TTC549 (cell line): ENCODE data around the gene CYP26A1.

Source experiments
- FAIRE-seq: peaks from 2 replicates; lab custom pipeline; 2012; peaks lifted over from hg19 to GRCh38; lab: Jason Lieb, UNC

CYP26A1 gene

GRCh38 chr10:93073539-93074146 is at the start of gene CYP26A1:
CYP26A1 (plus strand) TSS chr10:93073893; CDS start chr10:93073935, 42 bp downstream.
- FAIRE-seq: no peak

- no peak for FAIRE-seq
Measured at GRCh38 chr10:93026072-93026471, 47.6 kb upstream of the CYP26A1 start.

DNA sequence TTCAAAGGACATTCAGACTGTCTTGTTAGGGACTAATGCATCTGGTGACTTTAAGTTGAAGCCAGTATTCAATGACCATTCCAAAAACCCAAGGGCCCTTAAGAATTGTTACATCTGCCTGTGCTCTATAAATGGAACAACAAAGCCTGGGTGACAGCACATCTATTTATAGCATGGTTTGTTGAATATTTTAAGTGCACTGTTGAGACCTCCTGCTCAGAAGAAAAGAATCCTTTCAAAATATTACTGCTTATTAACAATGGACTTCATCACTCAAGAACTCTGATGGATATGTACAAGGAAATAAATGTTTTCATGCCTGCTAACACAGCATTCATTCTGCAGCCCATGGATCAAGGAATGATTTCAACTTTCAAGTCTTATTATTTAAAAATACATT is 46.2 kb upstream of the CYP26A1 start:
- FAIRE-seq: no peak

DNA sequence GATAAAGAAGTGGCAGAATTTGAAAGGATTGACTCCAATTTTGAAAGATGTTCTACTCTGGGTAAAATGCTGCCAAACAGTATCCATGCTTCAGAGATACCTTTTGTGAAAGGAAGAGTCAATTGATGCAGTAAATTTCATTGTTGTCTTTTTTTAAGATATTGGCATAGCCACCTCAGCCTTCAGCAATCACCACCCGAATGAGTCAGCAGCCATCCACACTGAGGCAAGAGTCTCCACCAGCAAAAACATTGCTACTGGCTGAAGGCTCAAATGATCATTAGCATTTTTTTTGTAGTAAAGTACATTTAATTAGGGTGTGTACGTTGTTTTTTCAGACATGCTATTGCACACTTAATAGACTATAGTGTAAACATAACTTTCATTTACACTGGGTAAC is 44.8 kb upstream of the CYP26A1 start:
- FAIRE-seq: no peak

- FAIRE-seq: no peak
Measured at GRCh38 chr10:93030409-93030808, 43.3 kb upstream of the CYP26A1 start.

GRCh38 chr10:93032105-93032808 is 41.4 kb upstream of the CYP26A1 start:
- FAIRE-seq: no peak

GRCh38 chr10:93032809-93033137 is 40.9 kb upstream of the CYP26A1 start:
- FAIRE-seq: no peak

GRCh38 chr10:93034426-93034825 is 39.3 kb upstream of the CYP26A1 start:
- no peak for FAIRE-seq

DNA sequence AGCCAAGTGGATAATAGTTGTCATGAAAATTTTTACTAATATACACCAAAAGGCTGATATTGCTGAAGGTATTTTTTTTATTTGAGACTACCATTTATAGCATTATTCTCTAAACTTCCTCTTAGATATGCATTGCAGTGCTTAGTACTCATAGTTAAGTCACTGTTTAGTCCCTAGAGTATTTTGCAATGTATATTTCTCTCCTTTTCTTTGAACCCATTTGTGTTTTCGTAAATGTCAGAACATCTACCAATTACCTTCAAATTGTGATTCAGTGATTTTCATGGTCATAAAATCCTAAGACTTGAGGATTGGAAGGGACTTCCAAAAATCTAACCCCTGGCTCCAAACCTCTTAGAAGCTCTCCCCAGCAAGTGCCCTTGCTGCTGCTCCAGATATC is 34.6 kb upstream of the CYP26A1 start:
- no peak for FAIRE-seq

DNA sequence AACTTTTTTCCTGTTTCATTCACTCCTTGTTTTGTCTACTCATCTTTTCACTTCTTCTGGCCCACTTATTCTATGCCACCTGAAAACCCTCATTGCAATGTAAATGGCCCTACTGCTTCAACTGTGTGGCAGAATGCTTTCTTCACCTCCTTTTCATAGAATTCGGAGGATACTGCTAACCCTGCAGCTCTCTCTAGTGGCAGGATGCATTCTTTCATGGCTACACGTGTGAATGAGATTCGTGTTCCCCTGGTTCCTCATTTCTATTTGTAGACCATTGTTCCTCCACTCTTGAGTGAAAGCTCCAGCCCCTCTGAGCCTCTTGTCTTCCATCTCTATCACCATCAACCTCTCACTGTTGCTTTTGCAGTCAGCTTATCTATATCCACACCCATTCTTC is 34.0 kb upstream of the CYP26A1 start:
- FAIRE-seq: no peak

- FAIRE-seq: no peak
Measured at GRCh38 chr10:93054486-93054885, 19.2 kb upstream of the CYP26A1 start.

- no peak for FAIRE-seq
Measured at GRCh38 chr10:93058139-93058538, 15.6 kb upstream of the CYP26A1 start.

DNA sequence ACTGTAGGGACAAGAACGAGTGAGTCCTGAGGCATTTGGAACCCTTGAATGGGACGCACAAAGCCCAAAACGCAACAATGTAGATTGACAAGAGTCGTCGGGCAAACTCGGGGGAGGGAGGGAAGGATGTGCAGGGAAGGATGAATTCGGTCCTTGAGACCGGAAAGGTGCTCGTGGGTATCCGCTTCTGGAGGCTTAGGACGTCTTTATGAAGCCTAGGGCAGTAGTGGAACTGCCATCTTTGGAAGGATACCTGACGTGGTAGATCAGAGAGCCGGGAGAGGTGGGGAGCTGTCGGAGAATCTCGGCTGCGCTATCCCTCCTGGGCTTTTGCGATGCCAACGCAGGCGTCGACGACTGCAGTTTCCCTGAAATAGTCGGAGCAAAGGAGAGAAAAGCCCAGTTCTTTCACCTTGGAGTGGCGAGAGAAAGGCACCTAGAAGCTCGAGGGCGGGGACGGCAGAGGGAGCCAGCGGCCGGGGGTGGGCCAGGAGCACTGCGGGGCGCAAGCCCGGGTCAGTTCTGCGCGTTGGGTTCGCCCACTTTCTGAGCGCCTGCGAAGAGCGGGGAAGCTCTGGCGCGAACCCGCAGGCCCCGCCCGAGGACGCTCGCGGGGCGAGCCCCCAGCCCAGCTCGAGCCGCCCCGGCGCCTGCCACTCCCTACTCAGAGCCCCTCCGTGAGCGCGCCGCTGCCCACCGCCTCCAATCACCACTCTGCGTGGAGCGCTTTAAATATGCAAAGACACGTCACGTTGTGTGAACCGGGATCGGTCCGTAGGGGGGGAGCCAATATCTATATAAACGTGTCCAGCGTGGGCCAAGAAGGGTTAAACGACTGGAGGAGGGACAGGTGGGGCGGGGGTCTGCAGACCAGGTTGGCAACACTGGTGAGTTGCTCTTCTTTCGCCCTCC is 13.5 kb upstream of the CYP26A1 start, which contains the start of gene CYP26C1:
Gene CYP26C1, plus strand, starts transcription at position 824 of the 912 bp plus-strand sequence. CDS start 466 bp downstream, outside the sequence.
- FAIRE-seq: no peak

DNA sequence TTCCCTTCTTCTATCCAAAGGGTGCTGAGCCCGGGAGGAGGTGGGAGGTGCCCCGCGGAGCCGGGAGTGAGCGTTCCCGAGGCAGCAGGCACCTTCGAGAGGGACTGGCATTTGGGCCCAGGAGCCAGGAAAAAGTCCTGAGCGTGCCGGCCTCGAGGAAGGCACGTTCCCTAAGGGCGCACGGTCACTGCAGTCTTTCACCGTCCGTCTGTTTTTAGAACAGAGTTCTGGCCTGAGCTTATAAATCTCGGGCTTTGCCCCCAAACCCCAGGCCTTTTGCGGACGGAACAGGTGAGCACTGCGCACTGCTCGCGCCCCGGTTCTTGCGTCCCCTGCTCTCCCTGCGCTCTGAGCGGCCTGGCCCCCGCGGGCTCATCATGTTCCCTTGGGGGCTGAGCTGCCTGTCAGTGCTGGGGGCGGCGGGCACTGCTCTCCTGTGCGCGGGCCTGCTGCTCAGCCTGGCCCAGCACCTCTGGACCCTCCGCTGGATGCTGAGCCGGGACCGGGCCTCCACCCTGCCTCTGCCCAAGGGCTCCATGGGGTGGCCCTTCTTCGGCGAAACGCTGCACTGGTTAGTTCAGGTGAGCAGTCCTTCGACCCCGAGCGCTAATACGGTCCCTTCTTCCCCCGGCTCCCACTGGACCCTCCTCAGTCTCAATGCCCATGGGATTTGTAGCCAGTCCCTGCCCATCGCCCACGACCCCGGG is 12.7 kb upstream of the CYP26A1 start:
- FAIRE-seq: no peak

DNA sequence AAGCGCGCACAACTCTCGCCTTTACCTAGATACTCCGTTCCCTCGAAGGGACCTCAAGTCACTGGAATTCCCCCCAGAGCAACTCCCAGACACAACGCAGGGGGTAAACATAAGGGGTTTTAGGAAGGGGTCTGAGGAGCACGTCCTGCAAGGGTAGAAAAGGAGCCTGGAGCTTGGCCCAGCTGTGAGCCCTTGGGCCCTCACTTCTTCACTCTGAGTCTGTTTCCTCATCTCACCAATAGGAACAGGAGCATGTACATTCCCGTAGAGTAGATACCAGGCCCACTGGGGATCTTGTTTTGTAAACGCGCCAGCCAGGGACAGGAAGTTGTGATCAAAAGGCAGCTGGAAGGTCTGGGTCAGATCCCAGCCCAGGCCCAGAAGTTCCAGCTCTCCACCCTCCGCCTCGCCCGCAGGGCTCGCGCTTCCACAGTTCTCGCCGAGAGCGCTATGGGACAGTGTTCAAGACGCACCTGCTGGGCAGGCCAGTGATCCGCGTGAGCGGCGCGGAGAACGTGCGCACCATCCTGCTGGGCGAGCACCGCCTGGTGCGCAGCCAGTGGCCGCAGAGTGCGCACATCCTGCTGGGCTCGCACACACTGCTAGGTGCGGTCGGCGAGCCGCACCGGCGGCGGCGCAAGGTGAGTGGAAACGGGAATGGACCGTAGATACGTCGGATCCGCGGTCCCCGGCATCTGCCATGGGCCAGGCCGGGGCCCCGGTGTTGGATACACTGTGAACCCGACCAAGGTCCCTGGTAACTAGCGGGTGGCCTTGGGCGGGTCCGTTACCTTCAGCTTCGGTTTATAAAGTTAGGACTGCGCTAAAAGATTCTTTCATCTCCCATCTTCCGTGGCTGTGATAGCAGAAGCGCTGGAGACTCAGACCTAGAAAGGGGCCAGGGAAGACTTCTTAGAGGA is 11.8 kb upstream of the CYP26A1 start:
- no peak for FAIRE-seq

DNA sequence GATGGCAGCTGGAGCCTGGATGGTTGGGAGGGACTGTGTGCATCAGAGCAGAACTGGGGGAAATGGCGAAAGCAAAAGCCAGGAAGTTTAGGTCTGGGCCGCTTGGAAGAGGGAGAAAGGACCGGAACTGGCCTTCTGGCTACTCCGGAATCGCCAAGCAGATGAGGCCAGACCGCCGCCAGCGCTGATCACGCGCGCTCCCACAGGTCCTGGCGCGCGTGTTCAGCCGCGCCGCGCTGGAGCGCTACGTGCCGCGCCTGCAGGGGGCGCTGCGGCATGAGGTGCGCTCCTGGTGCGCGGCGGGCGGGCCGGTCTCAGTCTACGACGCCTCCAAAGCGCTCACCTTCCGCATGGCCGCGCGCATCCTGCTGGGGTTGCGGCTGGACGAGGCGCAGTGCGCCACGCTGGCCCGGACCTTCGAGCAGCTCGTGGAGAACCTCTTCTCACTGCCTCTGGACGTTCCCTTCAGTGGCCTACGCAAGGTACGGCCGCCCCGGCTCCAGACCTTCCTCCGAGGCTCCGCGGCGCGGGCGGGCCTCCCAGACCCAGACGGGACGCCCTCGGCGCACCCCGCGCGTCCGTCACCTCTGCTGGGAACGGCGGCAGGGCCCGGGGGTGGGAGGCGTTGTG is 11.1 kb upstream of the CYP26A1 start:
- FAIRE-seq: no peak

- no peak for FAIRE-seq
Measured at GRCh38 chr10:93063144-93063976, 10.3 kb upstream of the CYP26A1 start.

GRCh38 chr10:93063977-93064660 is 9.6 kb upstream of the CYP26A1 start:
- no peak for FAIRE-seq
